ENCODE measurements around the gene TPSG1.

GRCh38 chr16:1225051-1225451, at the start of gene TPSG1:
- TF ChIP-seq CTCF (IDR thresholded peaks at IDR 0.05 in 8 of 11, conservative IDR thresholded peaks at IDR 0.05 in 3 of 11) (no peak), POLR2A (IDR thresholded peaks at IDR 0.05) (no peak), POLR2AphosphoS5 (IDR thresholded peaks at IDR 0.05) (no peak)
